Activated CD8-positive, alpha-beta T cell treated with anti-CD3 and anti-CD28 coated beads for 36 hours (primary cell): ENCODE measurements around the gene PRSS38. TPM values are rescaled to one million over a fixed set of nuclear protein-coding genes. Genes with fewer than 3 reads are reported as not detected.

Experiments used
- ATAC-seq: fragments of 200-7000 bp; cut with Tn5 transposase; one replicate; pipeline ENCODE4 v1.10.0; 2021; ENCODE audit warnings: mild to moderate bottlenecking, moderate library complexity
- CTCF ChIA-PET: fragments of 350-600 bp; sonication (Branson Sonifier 250); formaldehyde crosslinking; loops from one replicate; lab custom pipeline; 2021; ENCODE audit warnings: antibody characterized with exemption; lab: Charles Lee
- POLR2A ChIA-PET: fragments of 350-600 bp; sonication (Branson Sonifier 250); formaldehyde crosslinking; loops from one replicate; lab custom pipeline; 2021; ENCODE audit warnings: antibody characterized with exemption; lab: Charles Lee
- DNase-seq: peaks from one replicate; pipeline ENCODE4 v3.0.0-alpha.2; 2020
- H3K27ac Mint-ChIP-seq: one replicate; pipeline ENCODE4 v1.8.0; 2021; ENCODE audit warnings: mild to moderate bottlenecking, mixed read lengths
- H3K27me3 Mint-ChIP-seq: one replicate; pipeline ENCODE4 v1.8.0; 2021; ENCODE audit warnings: mixed read lengths
- H3K36me3 Mint-ChIP-seq: one replicate; pipeline ENCODE4 v1.8.0; 2021; ENCODE audit warnings: low read depth, mixed read lengths
- H3K4me1 Mint-ChIP-seq: one replicate; pipeline ENCODE4 v1.8.0; 2021; ENCODE audit warnings: low read depth, mixed read lengths
- H3K4me3 Mint-ChIP-seq: one replicate; pipeline ENCODE4 v1.8.0; 2021; ENCODE audit warnings: mild to moderate bottlenecking, moderate library complexity, mixed read lengths
- H3K9me3 Mint-ChIP-seq: one replicate; pipeline ENCODE4 v1.8.0; 2021; ENCODE audit warnings: mixed read lengths
- CTCF ChIP-seq: fragments of 200-600 bp; IDR thresholded peaks from one replicate; pipeline ENCODE4 v1.8.0; 2022; ENCODE audit warnings: antibody characterized with exemption, mild to moderate bottlenecking
- intact Hi-C: fragments of 100-400 bp; cut with micrococcal nuclease; formaldehyde crosslinking; loops from one replicate; pipeline ENCODE4 v1.10.0; 2022
- total RNA-seq, 2 experiments: library from RNA; stranded (reverse); gene quantifications; one replicate each; pipeline ENCODE4 v1.2.3, GENCODE V29; 2021

The PRSS38 gene
- total RNA-seq, 2 experiments from 2014 or later: not detected

GRCh38 chr1:227790034-227790400 lies 25.5 kb upstream of the PRSS38 start:
- DNase-seq (no peak), ATAC-seq (no peak)
- CTCF ChIA-PET: no interaction called here
- Mint-ChIP-seq H3K9me3 (no peaks in the 10 kb centered on the region), H3K4me1 (peaks cover 20% of the 10 kb centered on the region), H3K36me3 (no peaks in the 10 kb centered on the region), H3K27ac (no peak overlapping the region), H3K4me3 (no peak overlapping the region), H3K27me3 (peaks cover 4% of the 10 kb centered on the region)
- TF ChIP-seq CTCF: no peak
- intact Hi-C loops: no loop called here
- POLR2A ChIA-PET: no interaction called here

- H3K36me3 Mint-ChIP-seq: no peaks in the 10 kb centered on the region
- CTCF ChIA-PET: interaction anchor here (1.4 to 1.8 kb wide), 2 partner anchors 16 to 28 kb away, joined by 3 to 4 read pairs; no protein-coding TSS in a partner anchor
- POLR2A ChIA-PET: no interaction called here
- H3K27ac Mint-ChIP-seq: no peak overlapping the region
- H3K4me1 Mint-ChIP-seq: peaks cover 15% of the 10 kb centered on the region
- peaks cover 4% of the 10 kb centered on the region for H3K27me3 Mint-ChIP-seq
- H3K4me3 Mint-ChIP-seq: no peak overlapping the region
- DNase-seq (no peak), ATAC-seq (no peak)
- intact Hi-C loops: no loop called here
- TF ChIP-seq CTCF: no peak
- H3K9me3 Mint-ChIP-seq: no peaks in the 10 kb centered on the region
Measured at GRCh38 chr1:227790868-227791267, 24.6 kb upstream of the PRSS38 start.

- POLR2A ChIA-PET: no interaction called here
- peaks cover 12% of the 10 kb centered on the region for H3K4me1 Mint-ChIP-seq
- DNase-seq: no peak
- H3K27me3 Mint-ChIP-seq: peaks cover 2% of the 10 kb centered on the region
- intact Hi-C loops: no loop called here
- H3K36me3 Mint-ChIP-seq: no peaks in the 10 kb centered on the region
- H3K27ac Mint-ChIP-seq: no peak overlapping the region
- ATAC-seq: no peak
- H3K4me3 Mint-ChIP-seq: no peak overlapping the region
- no peak for TF ChIP-seq CTCF
- CTCF ChIA-PET: interaction anchor here (1.4 to 1.8 kb wide), 2 partner anchors 15 to 28 kb away, joined by 3 to 4 read pairs; no protein-coding TSS in a partner anchor
- H3K9me3 Mint-ChIP-seq: no peaks in the 10 kb centered on the region
Measured at GRCh38 chr1:227791425-227792143, 23.9 kb upstream of the PRSS38 start.

GRCh38 chr1:227792216-227793078 lies 23.0 kb upstream of the PRSS38 start:
- ChIA-PET POLR2A (interaction anchor here (0.6 kb wide), 1 partner anchor 140 kb away, joined by 3 read pairs; no protein-coding TSS in a partner anchor), CTCF (interaction anchor here (1.4 kb wide), 1 partner anchor 29 kb away, joined by 4 read pairs; no protein-coding TSS in a partner anchor)
- intact Hi-C loops: no loop called here
- no peaks in the 10 kb centered on the region for H3K9me3 Mint-ChIP-seq
- H3K36me3 Mint-ChIP-seq: no peaks in the 10 kb centered on the region
- no peaks in the 10 kb centered on the region for H3K27me3 Mint-ChIP-seq
- no peak overlapping the region for H3K27ac Mint-ChIP-seq
- ATAC-seq: no peak
- no peak overlapping the region for H3K4me3 Mint-ChIP-seq
- peaks cover 6% of the 10 kb centered on the region for H3K4me1 Mint-ChIP-seq
- DNase-seq: no peak
- TF ChIP-seq CTCF: no peak
